Measurements from ENCODE around the gene TH.
"Not testable (repeated sequence)": the region's sequence is repeated elsewhere in the genome, so short reads cannot be mapped to it uniquely, and the experiment has no call there.

TH gene

DNA sequence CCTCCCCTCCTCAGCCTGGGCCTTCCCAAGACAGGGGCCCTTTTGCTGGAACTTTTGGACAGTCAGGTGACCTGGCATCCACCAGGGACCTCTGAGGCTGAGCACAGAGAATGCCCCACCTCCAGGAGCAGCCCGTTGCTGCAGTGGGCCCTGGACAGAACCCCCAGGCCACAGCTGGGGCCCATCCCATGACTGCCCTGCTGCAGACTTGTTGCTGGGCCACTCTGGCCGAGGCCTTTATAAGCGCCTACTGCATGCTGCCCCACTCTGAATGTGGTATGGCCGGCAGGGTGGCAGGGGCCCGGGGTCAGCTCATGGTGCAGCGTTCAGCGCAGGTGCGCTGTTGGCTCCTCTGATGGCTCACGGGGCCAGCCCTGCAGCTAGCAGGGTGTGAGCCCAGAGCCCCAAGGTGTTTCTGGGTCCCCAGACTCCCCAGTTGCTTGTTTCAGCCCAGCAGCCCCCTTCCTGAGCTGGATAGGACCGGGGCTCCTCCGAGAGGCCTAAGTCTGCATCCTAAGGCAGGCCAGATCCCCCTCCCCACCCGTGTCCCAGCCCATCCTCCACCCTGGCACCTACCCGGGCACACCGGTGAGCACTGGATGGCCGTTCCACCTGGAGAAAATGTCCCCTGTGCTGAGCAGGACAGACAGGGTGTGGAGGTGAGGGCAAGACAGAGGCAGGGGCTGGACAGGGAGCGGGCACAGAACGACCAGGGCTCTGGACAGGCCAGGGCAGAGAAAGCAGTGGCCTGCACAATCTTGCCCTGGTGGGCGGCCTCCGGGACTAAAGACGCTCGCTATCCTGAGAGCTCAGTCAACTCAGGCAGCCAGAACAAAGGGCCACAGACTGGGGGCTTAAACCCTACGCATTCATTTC is 28.1 kb upstream of the TH start:
- H3K4me3 ChIP-seq (ENCODE audit: low read depth in 1 of 2, low read length in 2 of 2), result no peak overlapping the region
- no peaks in the 10 kb centered on the region for H3K4me1 ChIP-seq (ENCODE audit: control insufficient read depth in 1 of 2, insufficient read depth in 2 of 2, low read length in 2 of 2)
- H3K27ac ChIP-seq (ENCODE audit: low read length), result no peak overlapping the region
- H3K9me3 ChIP-seq (ENCODE audit: control insufficient read depth in 1 of 2, low read length in 2 of 2), result no peaks in the 10 kb centered on the region
- H3K36me3 ChIP-seq (ENCODE audit: control insufficient read depth in 1 of 2, insufficient read depth in 2 of 2, low read length in 2 of 2), result no peaks in the 10 kb centered on the region
- no peaks in the 10 kb centered on the region for H3K27me3 ChIP-seq (ENCODE audit: low read depth, low read length)

- no peaks in the 10 kb centered on the region for H3K9me3 ChIP-seq (ENCODE audit: control insufficient read depth in 1 of 2, low read length in 2 of 2)
- H3K27me3 ChIP-seq (ENCODE audit: low read depth, low read length), result no peaks in the 10 kb centered on the region
Observed at GRCh38 chr11:2198621-2199365, 27.2 kb upstream of the TH start.

GRCh38 chr11:2197771-2198520 is 26.3 kb upstream of the TH start:
- Histone ChIP-seq H3K27me3 (ENCODE audit: low read depth, low read length) (no peaks in the 10 kb centered on the region), H3K9me3 (ENCODE audit: control insufficient read depth in 1 of 2, low read length in 2 of 2) (no peaks in the 10 kb centered on the region), H3K4me3 (ENCODE audit: low read depth in 1 of 2, low read length in 2 of 2) (no peak overlapping the region), H3K4me1 (ENCODE audit: control insufficient read depth in 1 of 2, insufficient read depth in 2 of 2, low read length in 2 of 2) (no peaks in the 10 kb centered on the region), H3K36me3 (ENCODE audit: control insufficient read depth in 1 of 2, insufficient read depth in 2 of 2, low read length in 2 of 2) (no peaks in the 10 kb centered on the region), H3K27ac (ENCODE audit: low read length) (no peak overlapping the region)

More at GRCh38 chr11:2198621-2199365, 27.2 kb upstream of the TH start:
- Histone ChIP-seq H3K4me1 (ENCODE audit: control insufficient read depth in 1 of 2, insufficient read depth in 2 of 2, low read length in 2 of 2) (no peaks in the 10 kb centered on the region), H3K4me3 (ENCODE audit: low read depth in 1 of 2, low read length in 2 of 2) (no peak overlapping the region), H3K36me3 (ENCODE audit: control insufficient read depth in 1 of 2, insufficient read depth in 2 of 2, low read length in 2 of 2) (no peaks in the 10 kb centered on the region), H3K27ac (ENCODE audit: low read length) (no peak overlapping the region)

GRCh38 chr11:2196970-2197770 is 25.6 kb upstream of the TH start:
- no peaks in the 10 kb centered on the region for H3K36me3 ChIP-seq (ENCODE audit: control insufficient read depth in 1 of 2, insufficient read depth in 2 of 2, low read length in 2 of 2)
- H3K9me3 ChIP-seq (ENCODE audit: control insufficient read depth in 1 of 2, low read length in 2 of 2), result no peaks in the 10 kb centered on the region
- no peaks in the 10 kb centered on the region for H3K4me1 ChIP-seq (ENCODE audit: control insufficient read depth in 1 of 2, insufficient read depth in 2 of 2, low read length in 2 of 2)
- no peak overlapping the region for H3K4me3 ChIP-seq (ENCODE audit: low read depth in 1 of 2, low read length in 2 of 2)
- no peaks in the 10 kb centered on the region for H3K27me3 ChIP-seq (ENCODE audit: low read depth, low read length)
- H3K27ac ChIP-seq (ENCODE audit: low read length), result no peak overlapping the region

DNA sequence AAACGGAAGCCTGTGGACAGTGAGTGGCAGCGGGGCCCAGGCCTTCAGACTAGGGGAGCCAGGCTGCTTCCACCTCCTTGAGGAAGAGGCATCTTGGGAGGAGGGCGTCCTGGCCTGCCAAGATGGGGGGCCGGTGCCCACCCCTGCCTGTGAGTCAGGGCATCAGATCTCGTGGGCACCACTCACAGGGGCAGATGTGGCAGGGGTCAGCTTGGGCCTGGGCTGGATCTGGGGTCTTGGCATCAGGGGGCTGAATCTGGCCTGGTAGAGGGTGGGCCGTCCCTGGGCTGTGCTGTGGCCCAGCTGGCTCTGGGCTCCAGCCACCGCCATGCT is 24.1 kb upstream of the TH start:
- H3K9me3 ChIP-seq (ENCODE audit: control insufficient read depth in 1 of 2, low read length in 2 of 2), result no peaks in the 10 kb centered on the region
- H3K27me3 ChIP-seq (ENCODE audit: low read depth, low read length), result no peaks in the 10 kb centered on the region
- H3K4me1 ChIP-seq (ENCODE audit: control insufficient read depth in 1 of 2, insufficient read depth in 2 of 2, low read length in 2 of 2), result no peaks in the 10 kb centered on the region
- no peak overlapping the region for H3K27ac ChIP-seq (ENCODE audit: low read length)
- H3K4me3 ChIP-seq (ENCODE audit: low read depth in 1 of 2, low read length in 2 of 2), result no peak overlapping the region
- H3K36me3 ChIP-seq (ENCODE audit: control insufficient read depth in 1 of 2, insufficient read depth in 2 of 2, low read length in 2 of 2), result no peaks in the 10 kb centered on the region

GRCh38 chr11:2194877-2195755 is 23.5 kb upstream of the TH start:
- Histone ChIP-seq H3K27ac (ENCODE audit: low read length) (no peak overlapping the region), H3K9me3 (ENCODE audit: control insufficient read depth in 1 of 2, low read length in 2 of 2) (no peaks in the 10 kb centered on the region), H3K27me3 (ENCODE audit: low read depth, low read length) (peaks cover 4% of the 10 kb centered on the region), H3K36me3 (ENCODE audit: control insufficient read depth in 1 of 2, insufficient read depth in 2 of 2, low read length in 2 of 2) (no peaks in the 10 kb centered on the region), H3K4me3 (ENCODE audit: low read depth in 1 of 2, low read length in 2 of 2) (no peak overlapping the region), H3K4me1 (ENCODE audit: control insufficient read depth in 1 of 2, insufficient read depth in 2 of 2, low read length in 2 of 2) (no peaks in the 10 kb centered on the region)

GRCh38 chr11:2193888-2194595 is 22.4 kb upstream of the TH start:
- H3K36me3 ChIP-seq (ENCODE audit: control insufficient read depth in 1 of 2, insufficient read depth in 2 of 2, low read length in 2 of 2); H3K27ac ChIP-seq (ENCODE audit: low read length); H3K9me3 ChIP-seq (ENCODE audit: control insufficient read depth in 1 of 2, low read length in 2 of 2); H3K4me1 ChIP-seq (ENCODE audit: control insufficient read depth in 1 of 2, insufficient read depth in 2 of 2, low read length in 2 of 2); H3K4me3 ChIP-seq (ENCODE audit: low read depth in 1 of 2, low read length in 2 of 2); H3K27me3 ChIP-seq (ENCODE audit: low read depth, low read length): not testable (repeated sequence)

- Histone ChIP-seq H3K4me3 (ENCODE audit: low read depth in 1 of 2, low read length in 2 of 2) (no peak overlapping the region), H3K9me3 (ENCODE audit: control insufficient read depth in 1 of 2, low read length in 2 of 2) (no peaks in the 10 kb centered on the region), H3K27ac (ENCODE audit: low read length) (no peak overlapping the region), H3K4me1 (ENCODE audit: control insufficient read depth in 1 of 2, insufficient read depth in 2 of 2, low read length in 2 of 2) (no peaks in the 10 kb centered on the region), H3K36me3 (ENCODE audit: control insufficient read depth in 1 of 2, insufficient read depth in 2 of 2, low read length in 2 of 2) (no peaks in the 10 kb centered on the region), H3K27me3 (ENCODE audit: low read depth, low read length) (peaks cover 4% of the 10 kb centered on the region)
Observed at GRCh38 chr11:2193099-2193887, 21.7 kb upstream of the TH start.

- Histone ChIP-seq H3K4me3 (ENCODE audit: low read depth in 1 of 2, low read length in 2 of 2) (no peak overlapping the region), H3K27ac (ENCODE audit: low read length) (no peak overlapping the region), H3K36me3 (ENCODE audit: control insufficient read depth in 1 of 2, insufficient read depth in 2 of 2, low read length in 2 of 2) (no peaks in the 10 kb centered on the region), H3K4me1 (ENCODE audit: control insufficient read depth in 1 of 2, insufficient read depth in 2 of 2, low read length in 2 of 2) (no peaks in the 10 kb centered on the region), H3K27me3 (ENCODE audit: low read depth, low read length) (peaks cover 4% of the 10 kb centered on the region), H3K9me3 (ENCODE audit: control insufficient read depth in 1 of 2, low read length in 2 of 2) (no peaks in the 10 kb centered on the region)
Observed at GRCh38 chr11:2192435-2192834, 20.8 kb upstream of the TH start.
